ENCODE data around the gene CEP152.

The CEP152 gene

GRCh38 chr15:48722764-48723661 is 87.9 kb downstream of the CEP152 start:
- Histone ChIP-seq H3K4me3 (ENCODE audit: control insufficient read depth in 1 of 7, extremely low read depth in 1 of 7, insufficient read depth in 4 of 7, low read depth in 2 of 7, low read length in 6 of 7) (no peak overlapping the region), H3K4me1 (ENCODE audit: control extremely low read depth in 1 of 4, control insufficient read depth in 4 of 4, insufficient read depth in 4 of 4, low read length in 3 of 4) (peaks cover 0 to 4% (median 0%) of the 10 kb centered on the region in 4 experiments), H3K27me3 (replicated peaks in 2 of 5; ENCODE audit: control insufficient read depth in 4 of 5, insufficient read depth in 5 of 5, low read length in 4 of 5) (no peaks in the 10 kb centered on the region), H3K9me3 (ENCODE audit: control extremely low read depth in 1 of 5, control insufficient read depth in 4 of 5, insufficient read depth in 2 of 5, low read depth in 1 of 5, low read length in 4 of 5) (no peaks in the 10 kb centered on the region), H3K27ac (ENCODE audit: insufficient read depth in 1 of 2, low read depth in 1 of 2, low read length in 2 of 2, poor library complexity in 1 of 2, severe bottlenecking in 2 of 2) (no peak overlapping the region), H3K36me3 (ENCODE audit: control insufficient read depth in 4 of 4, insufficient read depth in 4 of 4, low read length in 3 of 4) (peaks cover 2 to 10% (median 6%) of the 10 kb centered on the region in 4 experiments)
- WGBS (ENCODE audit: insufficient coverage), result 95% methylated on average over 3 of the region's 5 CpGs
- ChIA-PET POLR2A (no interaction called here), CTCF (no interaction called here)
- no peak for DNase-seq

- no peak for DNase-seq
- Histone ChIP-seq H3K4me3 (ENCODE audit: control insufficient read depth in 1 of 7, extremely low read depth in 1 of 7, insufficient read depth in 4 of 7, low read depth in 2 of 7, low read length in 6 of 7) (no peak overlapping the region), H3K27me3 (replicated peaks in 2 of 5; ENCODE audit: control insufficient read depth in 4 of 5, insufficient read depth in 5 of 5, low read length in 4 of 5) (no peaks in the 10 kb centered on the region), H3K9me3 (ENCODE audit: control extremely low read depth in 1 of 5, control insufficient read depth in 4 of 5, insufficient read depth in 2 of 5, low read depth in 1 of 5, low read length in 4 of 5) (peaks cover 0 to 3% (median 2%) of the 10 kb centered on the region in 5 experiments), H3K4me1 (ENCODE audit: control extremely low read depth in 1 of 4, control insufficient read depth in 4 of 4, insufficient read depth in 4 of 4, low read length in 3 of 4) (peaks cover 0 to 4% (median 0%) of the 10 kb centered on the region in 4 experiments), H3K36me3 (ENCODE audit: control insufficient read depth in 4 of 4, insufficient read depth in 4 of 4, low read length in 3 of 4) (peaks cover 0 to 4% (median under 1%) of the 10 kb centered on the region in 4 experiments), H3K27ac (ENCODE audit: insufficient read depth in 1 of 2, low read depth in 1 of 2, low read length in 2 of 2, poor library complexity in 1 of 2, severe bottlenecking in 2 of 2) (no peak overlapping the region)
- ChIA-PET POLR2A (interaction anchor here (0.6 kb wide), 1 partner anchor 248 kb away, joined by 3 read pairs; no protein-coding TSS in a partner anchor), CTCF (interaction anchor here (1.5 kb wide), 1 partner anchor 13 kb away, joined by 3 read pairs; no protein-coding TSS in a partner anchor)
- 94% methylated on average over 3 of the region's 6 CpGs for WGBS (ENCODE audit: insufficient coverage)
Observed at GRCh38 chr15:48721061-48721810, 89.6 kb downstream of the CEP152 start.

GRCh38 chr15:48720646-48721045 is 90.2 kb downstream of the CEP152 start:
- H3K4me3 ChIP-seq (ENCODE audit: control insufficient read depth in 1 of 7, extremely low read depth in 1 of 7, insufficient read depth in 4 of 7, low read depth in 2 of 7, low read length in 6 of 7), result no peak overlapping the region
- WGBS (ENCODE audit: insufficient coverage), result 94% methylated on average over 3 of the region's 3 CpGs
- ChIA-PET POLR2A (interaction anchor here (0.6 kb wide), 1 partner anchor 249 kb away, joined by 3 read pairs; no protein-coding TSS in a partner anchor), CTCF (interaction anchor here (1.5 kb wide), 1 partner anchor 13 kb away, joined by 3 read pairs; no protein-coding TSS in a partner anchor)
- peaks cover 4 to 9% (median 6%) of the 10 kb centered on the region in 5 experiments for H3K9me3 ChIP-seq (ENCODE audit: control extremely low read depth in 1 of 5, control insufficient read depth in 4 of 5, insufficient read depth in 2 of 5, low read depth in 1 of 5, low read length in 4 of 5)
- DNase-seq, result no peak
- H3K27ac ChIP-seq (ENCODE audit: insufficient read depth in 1 of 2, low read depth in 1 of 2, low read length in 2 of 2, poor library complexity in 1 of 2, severe bottlenecking in 2 of 2), result no peak overlapping the region
- peaks cover 0 to 4% (median 0%) of the 10 kb centered on the region in 4 experiments for H3K4me1 ChIP-seq (ENCODE audit: control extremely low read depth in 1 of 4, control insufficient read depth in 4 of 4, insufficient read depth in 4 of 4, low read length in 3 of 4)
- no peaks in the 10 kb centered on the region for H3K27me3 ChIP-seq (replicated peaks in 2 of 5; ENCODE audit: control insufficient read depth in 4 of 5, insufficient read depth in 5 of 5, low read length in 4 of 5)
- H3K36me3 ChIP-seq (ENCODE audit: control insufficient read depth in 4 of 4, insufficient read depth in 4 of 4, low read length in 3 of 4), result peaks cover 0 to 4% (median 0%) of the 10 kb centered on the region in 4 experiments

- ChIA-PET CTCF (interaction anchor here (1.5 kb wide), 1 partner anchor 12 kb away, joined by 3 read pairs; no protein-coding TSS in a partner anchor), POLR2A (no interaction called here)
- no peak overlapping the region for H3K4me3 ChIP-seq (ENCODE audit: control insufficient read depth in 1 of 7, extremely low read depth in 1 of 7, insufficient read depth in 4 of 7, low read depth in 2 of 7, low read length in 6 of 7)
- no peaks in the 10 kb centered on the region for H3K27me3 ChIP-seq (replicated peaks in 2 of 5; ENCODE audit: control insufficient read depth in 4 of 5, insufficient read depth in 5 of 5, low read length in 4 of 5)
- no peak for DNase-seq
- H3K27ac ChIP-seq (ENCODE audit: insufficient read depth in 1 of 2, low read depth in 1 of 2, low read length in 2 of 2, poor library complexity in 1 of 2, severe bottlenecking in 2 of 2), result no peak overlapping the region
- H3K9me3 ChIP-seq (ENCODE audit: control extremely low read depth in 1 of 5, control insufficient read depth in 4 of 5, insufficient read depth in 2 of 5, low read depth in 1 of 5, low read length in 4 of 5), result peaks cover 5 to 14% (median 6%) of the 10 kb centered on the region in 5 experiments
- 92% methylated on average over 2 of the region's 4 CpGs for WGBS (ENCODE audit: insufficient coverage)
- H3K36me3 ChIP-seq (ENCODE audit: control insufficient read depth in 4 of 4, insufficient read depth in 4 of 4, low read length in 3 of 4), result peaks cover 0 to 6% (median 0%) of the 10 kb centered on the region in 4 experiments
- H3K4me1 ChIP-seq (ENCODE audit: control extremely low read depth in 1 of 4, control insufficient read depth in 4 of 4, insufficient read depth in 4 of 4, low read length in 3 of 4), result peaks cover 0 to 4% (median 0%) of the 10 kb centered on the region in 4 experiments
Observed at GRCh38 chr15:48719668-48720067, 91.2 kb downstream of the CEP152 start.

- POLR2A ChIA-PET, result no interaction called here
- Histone ChIP-seq H3K27me3 (replicated peaks in 2 of 5; ENCODE audit: control insufficient read depth in 4 of 5, insufficient read depth in 5 of 5, low read length in 4 of 5) (no peaks in the 10 kb centered on the region), H3K4me1 (ENCODE audit: control extremely low read depth in 1 of 4, control insufficient read depth in 4 of 4, insufficient read depth in 4 of 4, low read length in 3 of 4) (peaks cover 0 to 4% (median 0%) of the 10 kb centered on the region in 4 experiments), H3K9me3 (ENCODE audit: control extremely low read depth in 1 of 5, control insufficient read depth in 4 of 5, insufficient read depth in 2 of 5, low read depth in 1 of 5, low read length in 4 of 5) (peaks cover 5 to 17% (median 6%) of the 10 kb centered on the region in 5 experiments), H3K27ac (ENCODE audit: insufficient read depth in 1 of 2, low read depth in 1 of 2, low read length in 2 of 2, poor library complexity in 1 of 2, severe bottlenecking in 2 of 2) (no peak overlapping the region), H3K36me3 (ENCODE audit: control insufficient read depth in 4 of 4, insufficient read depth in 4 of 4, low read length in 3 of 4) (peaks cover 0 to 6% (median 0%) of the 10 kb centered on the region in 4 experiments), H3K4me3 (ENCODE audit: control insufficient read depth in 1 of 7, extremely low read depth in 1 of 7, insufficient read depth in 4 of 7, low read depth in 2 of 7, low read length in 6 of 7) (no peak overlapping the region)
- CTCF ChIA-PET, result interaction anchor here (1.0 kb wide), 2 partner anchors 9 to 205 kb away, joined by 3 to 4 read pairs; no protein-coding TSS in a partner anchor
- DNase-seq, result no peak
- no CpG with 5 or more reads among the region's 2 CpGs for WGBS (ENCODE audit: insufficient coverage)
Observed at GRCh38 chr15:48718646-48719045, 92.2 kb downstream of the CEP152 start.

- POLR2A ChIA-PET, result no interaction called here
- CTCF ChIA-PET, result interaction anchor here (1.0 kb wide), 1 partner anchor 8 kb away, joined by 3 read pairs; no protein-coding TSS in a partner anchor
- Histone ChIP-seq H3K9me3 (ENCODE audit: control extremely low read depth in 1 of 5, control insufficient read depth in 4 of 5, insufficient read depth in 2 of 5, low read depth in 1 of 5, low read length in 4 of 5) (peaks cover 5 to 17% (median 8%) of the 10 kb centered on the region in 5 experiments), H3K36me3 (ENCODE audit: control insufficient read depth in 4 of 4, insufficient read depth in 4 of 4, low read length in 3 of 4) (peaks cover 0 to 2% (median 0%) of the 10 kb centered on the region in 4 experiments), H3K4me3 (ENCODE audit: control insufficient read depth in 1 of 7, extremely low read depth in 1 of 7, insufficient read depth in 4 of 7, low read depth in 2 of 7, low read length in 6 of 7) (no peak overlapping the region), H3K4me1 (ENCODE audit: control extremely low read depth in 1 of 4, control insufficient read depth in 4 of 4, insufficient read depth in 4 of 4, low read length in 3 of 4) (peaks cover 0 to 4% (median 0%) of the 10 kb centered on the region in 4 experiments), H3K27ac (ENCODE audit: insufficient read depth in 1 of 2, low read depth in 1 of 2, low read length in 2 of 2, poor library complexity in 1 of 2, severe bottlenecking in 2 of 2) (no peak overlapping the region), H3K27me3 (replicated peaks in 2 of 5; ENCODE audit: control insufficient read depth in 4 of 5, insufficient read depth in 5 of 5, low read length in 4 of 5) (no peaks in the 10 kb centered on the region)
- DNase-seq, result no peak
- 100% methylated on average over 3 of the region's 4 CpGs for WGBS (ENCODE audit: insufficient coverage)
Observed at GRCh38 chr15:48717458-48717857, 93.4 kb downstream of the CEP152 start.
